Caco-2 (cell line): Measurements from ENCODE around the gene PPP2R5E. TPM values are rescaled to one million over a fixed set of nuclear protein-coding genes. Genes with fewer than 3 reads are reported as not detected.
A peak's percentile ranks its signal among the peaks of the same experiment; 100 is the strongest.

Source experiments
- BruUV-seq: library from RNA; stranded (reverse); fragments of 400-500 nt; replicated peaks from 2 replicates; lab custom pipeline; 2021; lab: Mats Ljungman, UMichigan
- CTCF ChIA-PET: fragments of 300-600 bp; sonication (Branson Sonifier 250); formaldehyde crosslinking; loops from one replicate; lab custom pipeline; 2022; ENCODE audit warnings: antibody characterized with exemption; lab: Charles Lee
- POLR2A ChIA-PET: fragments of 300-600 bp; sonication (Branson Sonifier 250); formaldehyde crosslinking; loops from one replicate; lab custom pipeline; 2022; ENCODE audit warnings: antibody characterized with exemption; lab: Charles Lee
- DNase-seq, 2 experiments: peaks; one replicate each; pipeline versions ENCODE4 v3.0.0 to v3.0.0-alpha.2; 2020 to 2022
- H3K27me3 ChIP-seq: replicated peaks from 2 replicates; pipeline ENCODE4 v1.6.0; 2011; ENCODE audit warnings: low read length; ENCODE audit not compliant: control insufficient read depth, insufficient read depth
- H3K36me3 ChIP-seq: 2 replicates; pipeline ENCODE4 v1.5.1; 2011; ENCODE audit warnings: low read length; ENCODE audit not compliant: control insufficient read depth, insufficient read depth
- H3K4me1 ChIP-seq: fragments of 250-450 bp; sonication (Bioruptor Pico); 2 replicates; pipeline ENCODE4 v1.5.1; 2020; ENCODE audit warnings: mild to moderate bottlenecking
- H3K4me3 ChIP-seq: 2 replicates; pipeline ENCODE4 v1.5.1; 2011; ENCODE audit warnings: low read depth, mild to moderate bottlenecking, control low read depth, low read length
- H3K9me3 ChIP-seq: fragments of 250-450 bp; sonication (Bioruptor Pico); 2 replicates; pipeline ENCODE4 v1.5.1; 2020; ENCODE audit warnings: mild to moderate bottlenecking, moderate library complexity
- H3K27ac Mint-ChIP-seq: one replicate; pipeline ENCODE4 v1.8.0; 2022; ENCODE audit warnings: mixed read lengths; ENCODE audit not compliant: unreplicated experiment
- H3K27me3 Mint-ChIP-seq: one replicate; pipeline ENCODE4 v1.8.0; 2022; ENCODE audit warnings: mixed read lengths; ENCODE audit not compliant: insufficient read depth, unreplicated experiment
- H3K36me3 Mint-ChIP-seq: one replicate; pipeline ENCODE4 v1.8.0; 2022; ENCODE audit warnings: mild to moderate bottlenecking, mixed read lengths; ENCODE audit not compliant: insufficient read depth, unreplicated experiment
- H3K4me1 Mint-ChIP-seq: one replicate; pipeline ENCODE4 v1.8.0; 2022; ENCODE audit warnings: low read depth, mixed read lengths; ENCODE audit not compliant: unreplicated experiment
- H3K4me3 Mint-ChIP-seq: one replicate; pipeline ENCODE4 v1.8.0; 2022; ENCODE audit warnings: mild to moderate bottlenecking, moderate library complexity, mixed read lengths; ENCODE audit not compliant: unreplicated experiment
- H3K9me3 Mint-ChIP-seq: one replicate; pipeline ENCODE4 v1.8.0; 2022; ENCODE audit warnings: mixed read lengths; ENCODE audit not compliant: unreplicated experiment
- CTCF ChIP-seq, 2 experiments: fragments of 200-600 bp in 1 of 2; IDR thresholded peaks; 1 replicate in 1 of 2; 2 replicates in 1 of 2; pipeline versions ENCODE4 v1.5.1 to v1.8.0; 2011 to 2022; ENCODE audit warnings: antibody characterized with exemption in 1 of 2, control low read depth in 1 of 2, inconsistent platforms in 1 of 2, low read depth in 1 of 2, low read length in 1 of 2, mild to moderate bottlenecking in 1 of 2, moderate library complexity in 1 of 2; ENCODE audit not compliant: insufficient read depth in 1 of 2, severe bottlenecking in 1 of 2, unreplicated experiment in 1 of 2
- intact Hi-C: fragments of 100-400 bp; cut with micrococcal nuclease; formaldehyde crosslinking; loops from one replicate; pipeline ENCODE4 v1.10.0; 2022; ENCODE audit not compliant: unreplicated experiment
- total RNA-seq: library from RNA; stranded (reverse); gene quantifications from 2 replicates; pipeline ENCODE4 v1.2.3, GENCODE V29; 2022

PPP2R5E gene
- total RNA-seq, 1 experiment from 2014 or later: 58.6 TPM

- H3K27me3 ChIP-seq: no peaks in the 10 kb centered on the region
- no peaks in the 10 kb centered on the region for H3K27me3 Mint-ChIP-seq
- H3K9me3 ChIP-seq: no peaks in the 10 kb centered on the region
- intact Hi-C loops: loop anchor here (2.0 to 5.0 kb wide), 4 partner anchors 50 to 230 kb away; no protein-coding TSS in a partner anchor
- no peak for TF ChIP-seq CTCF (IDR thresholded peaks at IDR 0.05; ENCODE audit: insufficient read depth in 1 of 2, low read depth in 1 of 2, low read length in 1 of 2, severe bottlenecking in 1 of 2, unreplicated experiment in 1 of 2)
- peaks cover 16% of the 10 kb centered on the region for H3K4me1 ChIP-seq
- ChIA-PET CTCF (interaction anchor here (1.3 kb wide), 1 partner anchor 153 kb away, joined by 3 read pairs; no protein-coding TSS in a partner anchor), POLR2A (interaction anchor here (0.6 to 2.0 kb wide), 7 partner anchors 10 to 846 kb away, joined by 4 to 20 read pairs (median 6); partner anchors contain the start of genes MTHFD1 and WDR89)
- no peaks in the 10 kb centered on the region for H3K9me3 Mint-ChIP-seq
- DNase-seq: no peak
- H3K27ac Mint-ChIP-seq: peak overlapping the region; percentile 89
- peak overlapping the region; percentile 85 for H3K4me3 ChIP-seq
- peaks cover 2% of the 10 kb centered on the region for H3K36me3 ChIP-seq
- no TSS peak for BruUV-seq
- peak overlapping the region; percentile 86 for H3K4me3 Mint-ChIP-seq
- H3K36me3 Mint-ChIP-seq: peaks cover 29% of the 10 kb centered on the region
- H3K4me1 Mint-ChIP-seq: peaks cover 23% of the 10 kb centered on the region
Observed at GRCh38 chr14:63542231-63542999, 762 bp downstream of the PPP2R5E start.

GRCh38 chr14:63535918-63536317 lies 7.3 kb downstream of the PPP2R5E start:
- Histone ChIP-seq H3K4me1 (no peaks in the 10 kb centered on the region), H3K9me3 (no peaks in the 10 kb centered on the region), H3K4me3 (no peak overlapping the region), H3K27me3 (no peaks in the 10 kb centered on the region), H3K36me3 (peaks cover 2% of the 10 kb centered on the region)
- intact Hi-C loops: no loop called here
- Mint-ChIP-seq H3K27me3 (no peaks in the 10 kb centered on the region), H3K4me3 (no peak overlapping the region), H3K9me3 (no peaks in the 10 kb centered on the region), H3K27ac (no peak overlapping the region), H3K36me3 (peaks cover 52% of the 10 kb centered on the region), H3K4me1 (no peaks in the 10 kb centered on the region)
- DNase-seq: no peak
- ChIA-PET CTCF (no interaction called here), POLR2A (no interaction called here)
- TF ChIP-seq CTCF (IDR thresholded peaks at IDR 0.05; ENCODE audit: insufficient read depth in 1 of 2, low read depth in 1 of 2, low read length in 1 of 2, severe bottlenecking in 1 of 2, unreplicated experiment in 1 of 2): no peak
- no TSS peak for BruUV-seq

- no peak for DNase-seq
- POLR2A ChIA-PET: no interaction called here
- Histone ChIP-seq H3K36me3 (peaks cover 2% of the 10 kb centered on the region), H3K4me1 (no peaks in the 10 kb centered on the region), H3K27me3 (no peaks in the 10 kb centered on the region), H3K4me3 (no peak overlapping the region), H3K9me3 (no peaks in the 10 kb centered on the region)
- Mint-ChIP-seq H3K4me1 (no peaks in the 10 kb centered on the region), H3K27ac (no peak overlapping the region), H3K4me3 (no peak overlapping the region), H3K9me3 (no peaks in the 10 kb centered on the region), H3K36me3 (peaks cover 52% of the 10 kb centered on the region), H3K27me3 (no peaks in the 10 kb centered on the region)
- BruUV-seq: no TSS peak
- TF ChIP-seq CTCF (IDR thresholded peaks at IDR 0.05; ENCODE audit: insufficient read depth in 1 of 2, low read depth in 1 of 2, low read length in 1 of 2, severe bottlenecking in 1 of 2, unreplicated experiment in 1 of 2): no peak
- CTCF ChIA-PET: no interaction called here
- intact Hi-C loops: no loop called here
Observed at GRCh38 chr14:63533474-63533873, 9.7 kb downstream of the PPP2R5E start.
